ENCODE measurements around the gene RASD2.

GRCh38 chr22:35518811-35519210, 21.8 kb upstream of the RASD2 start:
- no peak for TF ChIP-seq TAF1 (IDR thresholded peaks at IDR 0.05; ENCODE audit: borderline replicate concordance, low read depth, low read length)
- no peak for TF ChIP-seq POLR2A (IDR thresholded peaks at IDR 0.05; ENCODE audit: low read depth, low read length)
- TF ChIP-seq POLR2AphosphoS5 (IDR thresholded peaks at IDR 0.05; ENCODE audit: low read depth, low read length): no peak
